HG02943 (cell line): ENCODE measurements around the gene PYY.
"Not testable (repeated sequence)": the region's sequence is repeated elsewhere in the genome, so short reads cannot be mapped to it uniquely, and the experiment has no call there.

Experiments
- ATAC-seq: cut with Tn5 transposase; IDR thresholded peaks from one replicate; pipeline ENCODE4 v1.9.1; 2021; ENCODE audit warnings: mild to moderate bottlenecking, low read depth, moderate library complexity; ENCODE audit not compliant: unreplicated experiment

PYY gene

DNA sequence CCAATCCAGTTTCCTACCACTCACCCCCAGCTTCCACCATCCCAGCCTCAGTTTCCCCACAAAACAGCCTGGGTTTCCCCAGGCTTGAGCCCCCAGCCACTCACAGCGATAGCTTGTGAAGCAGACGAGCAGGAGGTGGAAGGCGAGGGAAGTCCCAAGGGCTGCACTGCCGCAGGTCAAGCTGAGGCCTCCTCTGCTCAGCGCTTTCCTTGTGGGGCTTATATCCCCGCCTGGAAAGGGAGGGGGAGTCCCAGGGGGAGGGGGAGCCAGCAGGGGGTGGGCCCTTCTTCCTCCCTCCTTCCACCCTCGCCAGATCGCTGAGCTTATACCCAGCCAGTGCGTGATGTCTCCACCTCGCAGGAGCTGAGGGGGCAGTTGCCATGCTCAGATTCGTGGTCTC lies at the start of gene PYY:
Gene PYY (minus strand): TSS at position 195 of the 400 bp plus-strand sequence. CDS start 457 bp downstream, outside the sequence.
- no peak for ATAC-seq

GRCh38 chr17:44002141-44002848 lies 48.6 kb upstream of the PYY start:
- ATAC-seq: no peak

GRCh38 chr17:44001461-44001920 lies 47.8 kb upstream of the PYY start:
- ATAC-seq: no peak

DNA sequence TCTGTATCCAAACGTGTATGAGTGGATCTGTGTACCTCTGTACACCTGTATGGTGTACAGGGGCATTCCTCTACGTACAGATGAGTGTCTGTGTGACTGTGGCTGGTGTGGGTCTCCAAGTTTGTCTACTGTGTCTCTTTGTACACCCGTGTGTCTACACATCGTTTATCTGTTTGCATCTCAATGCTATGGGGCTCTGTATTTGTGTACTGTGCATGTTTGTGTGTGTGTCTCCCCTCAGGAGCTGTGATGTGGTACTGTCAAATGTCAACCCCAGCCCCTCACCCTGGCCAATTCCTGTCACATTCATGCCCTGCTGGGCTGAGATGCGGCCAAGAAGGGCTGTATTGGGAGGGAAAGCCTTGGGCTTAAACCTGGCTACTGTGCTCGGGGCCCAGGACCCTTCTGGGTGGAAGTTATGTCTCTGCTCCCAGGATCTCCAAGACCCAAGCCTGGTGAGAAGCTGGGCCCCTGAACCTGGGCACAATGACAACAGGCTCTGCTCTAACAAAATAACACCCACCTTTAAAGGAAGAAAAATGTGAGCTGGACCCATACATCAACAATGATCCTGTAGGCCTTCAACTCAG lies 47.2 kb upstream of the PYY start:
- ATAC-seq: no peak

- ATAC-seq: no peak
Observed at GRCh38 chr17:44000141-44000860, 46.6 kb upstream of the PYY start.

- no peak for ATAC-seq
Observed at GRCh38 chr17:43999024-43999423, 45.3 kb upstream of the PYY start.

GRCh38 chr17:43998552-43998951 lies 44.8 kb upstream of the PYY start:
- ATAC-seq: no peak

GRCh38 chr17:43997180-43997579 lies 43.4 kb upstream of the PYY start:
- ATAC-seq: not testable (repeated sequence)

DNA sequence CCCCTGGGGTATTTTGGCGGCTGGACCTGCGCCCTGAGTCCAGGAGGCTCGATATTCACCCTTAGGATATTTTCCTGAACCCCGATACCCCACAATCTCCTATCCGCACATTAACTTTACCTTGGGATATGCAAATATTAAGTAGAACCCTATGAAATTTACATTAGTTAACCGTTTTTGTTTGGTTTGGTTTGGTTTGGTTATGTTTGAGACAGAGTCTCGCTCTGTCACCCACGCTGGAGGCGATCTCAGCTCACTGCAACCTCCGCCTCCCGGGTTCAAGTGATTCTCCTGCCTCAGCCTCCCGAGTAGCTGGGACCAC lies 41.4 kb upstream of the PYY start:
- no peak for ATAC-seq

DNA sequence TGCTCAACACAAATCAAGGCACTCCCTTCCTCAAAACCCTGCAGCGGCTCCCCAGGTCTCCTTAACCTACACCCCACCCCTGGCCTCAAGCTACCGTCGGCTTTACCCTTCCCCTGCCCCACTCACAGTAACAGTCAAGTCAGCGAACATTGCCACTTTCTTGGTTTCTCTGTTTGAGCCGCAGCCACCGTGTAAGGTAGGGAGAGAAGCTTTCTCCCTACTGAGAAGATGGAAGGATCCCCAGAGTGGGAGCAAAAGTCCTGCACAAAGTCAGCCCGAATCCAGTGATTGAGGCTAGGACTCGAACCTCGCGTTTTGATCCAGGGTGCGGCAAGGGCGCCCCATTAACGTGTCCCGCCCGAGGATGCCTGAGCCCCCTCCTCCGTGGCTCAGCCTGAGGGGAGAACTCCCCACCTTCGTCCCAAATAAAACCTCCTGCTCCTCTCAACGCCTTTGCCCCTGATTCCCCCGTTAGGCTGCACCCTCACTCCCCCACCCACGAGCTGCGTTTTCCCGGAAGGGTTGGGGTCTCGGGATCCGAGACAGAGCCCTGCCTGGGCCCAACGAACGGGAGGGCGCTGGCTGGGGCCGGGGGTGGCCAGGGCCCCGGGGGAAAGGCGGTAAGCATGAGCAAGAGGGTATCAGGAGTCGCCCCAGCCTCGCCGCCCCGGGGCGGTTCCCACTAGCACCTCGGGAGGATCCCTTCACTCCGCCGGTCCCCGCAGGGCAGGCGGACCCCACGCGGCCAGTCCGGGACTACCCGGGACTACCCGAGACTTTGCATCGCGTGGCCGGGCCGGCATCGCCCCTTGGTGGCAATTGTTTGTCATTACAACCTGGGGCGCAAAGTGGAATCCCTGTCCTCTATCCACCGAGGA lies 40.8 kb upstream of the PYY start:
- ATAC-seq: no peak

GRCh38 chr17:43992641-43993040 lies 38.9 kb upstream of the PYY start:
- no peak for ATAC-seq

- ATAC-seq: no peak
Observed at GRCh38 chr17:43988301-43988700, 34.6 kb upstream of the PYY start.

DNA sequence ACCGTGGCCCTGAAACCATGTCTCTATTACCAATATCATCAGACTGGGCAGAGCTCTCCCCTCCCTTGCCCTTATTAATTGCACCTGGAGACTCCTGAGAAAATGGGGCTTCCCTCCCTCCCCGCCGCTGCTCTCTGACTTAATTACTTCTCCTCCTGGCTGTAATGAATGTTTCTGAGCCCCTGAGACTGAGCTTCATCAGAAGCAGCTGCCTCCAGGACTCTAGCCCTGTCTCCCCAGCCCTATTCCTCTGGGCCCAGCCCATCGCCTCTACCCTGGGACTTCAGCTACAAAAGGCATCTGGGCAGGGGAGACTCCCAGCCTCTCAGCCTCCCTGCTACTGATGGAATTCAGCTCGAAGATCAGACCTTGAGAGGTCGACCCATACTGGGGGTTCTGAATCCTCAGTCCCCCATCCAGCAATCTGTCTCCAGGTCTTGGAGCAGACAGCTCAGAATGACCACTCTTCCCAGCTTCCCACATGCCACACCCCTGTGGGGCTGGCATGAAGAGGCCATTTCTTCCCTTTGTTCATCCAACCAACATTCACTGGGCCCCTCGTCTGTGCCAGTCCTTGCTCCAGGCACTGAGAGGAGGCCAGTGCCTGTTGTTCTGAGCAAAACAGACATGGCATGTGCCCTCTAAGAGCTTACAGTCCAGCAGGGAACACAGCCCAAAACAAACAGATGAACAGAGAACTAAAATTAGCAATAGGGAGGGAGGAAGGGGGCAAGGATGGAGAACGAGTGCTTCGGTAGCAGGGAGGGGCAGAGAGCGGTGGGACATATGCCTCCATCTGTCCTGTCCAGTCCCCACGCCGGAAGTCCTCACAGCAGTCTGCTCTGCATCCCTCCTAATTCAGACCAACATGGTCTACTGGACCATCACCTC lies 33.6 kb upstream of the PYY start:
- no peak for ATAC-seq

DNA sequence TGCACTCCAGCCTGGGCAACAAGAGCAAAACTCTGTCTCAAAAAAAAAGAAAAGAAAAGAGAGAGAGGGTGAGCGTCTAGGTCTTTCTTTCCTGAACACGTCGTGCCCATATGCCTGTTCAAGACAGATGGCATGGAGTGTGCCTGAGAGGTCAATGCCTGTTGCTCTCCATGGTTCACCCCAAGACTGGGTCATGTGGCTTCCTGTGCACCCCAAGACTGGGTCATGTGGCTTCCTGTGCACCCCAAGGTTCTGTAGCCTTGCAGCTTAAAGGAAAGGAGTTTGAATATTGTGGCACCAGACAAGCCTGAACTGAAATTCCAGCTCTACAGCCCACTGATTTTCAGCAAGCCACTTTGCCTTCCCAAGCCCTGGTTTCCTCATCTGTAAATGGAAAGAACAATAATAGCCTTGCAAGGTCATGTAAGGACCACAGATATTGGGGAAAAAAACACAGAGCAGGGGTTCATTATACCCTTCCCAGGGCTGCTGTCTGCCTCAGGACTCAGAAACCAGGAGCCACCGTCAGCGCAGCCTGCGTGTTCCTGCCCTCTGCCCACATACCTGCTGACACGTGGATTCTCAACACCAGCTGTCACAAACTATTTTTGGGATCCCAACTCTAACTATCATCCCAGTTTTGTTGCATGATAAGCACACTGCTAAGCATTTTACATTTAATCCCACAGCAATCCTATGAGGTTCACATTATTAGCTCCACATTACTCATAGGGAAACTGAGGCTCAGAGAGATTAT lies 32.7 kb upstream of the PYY start:
- no peak for ATAC-seq

DNA sequence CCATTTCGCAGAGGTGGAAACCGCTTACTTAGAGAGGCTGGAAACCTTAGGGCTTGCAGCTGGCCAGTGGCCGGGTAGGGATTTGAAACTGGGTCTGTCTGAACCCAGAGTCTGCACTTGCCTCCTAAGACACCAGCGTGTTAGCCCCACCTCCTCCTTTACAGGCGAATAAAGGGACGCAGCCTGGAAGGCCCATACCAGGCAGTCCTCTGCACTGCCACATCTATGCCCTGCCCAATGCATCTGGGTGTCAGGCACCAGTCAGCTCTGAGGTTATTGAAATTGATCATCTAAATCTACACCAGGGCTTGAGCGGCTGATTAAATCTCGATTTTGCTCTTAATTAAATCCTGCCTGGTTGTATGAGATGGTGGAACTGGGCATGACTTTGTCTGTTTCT lies 30.8 kb upstream of the PYY start:
- ATAC-seq: no peak

- ATAC-seq: no peak
Observed at GRCh38 chr17:43983515-43984411, 30.0 kb upstream of the PYY start.

GRCh38 chr17:43983196-43983514 lies 29.4 kb upstream of the PYY start:
- no peak for ATAC-seq

DNA sequence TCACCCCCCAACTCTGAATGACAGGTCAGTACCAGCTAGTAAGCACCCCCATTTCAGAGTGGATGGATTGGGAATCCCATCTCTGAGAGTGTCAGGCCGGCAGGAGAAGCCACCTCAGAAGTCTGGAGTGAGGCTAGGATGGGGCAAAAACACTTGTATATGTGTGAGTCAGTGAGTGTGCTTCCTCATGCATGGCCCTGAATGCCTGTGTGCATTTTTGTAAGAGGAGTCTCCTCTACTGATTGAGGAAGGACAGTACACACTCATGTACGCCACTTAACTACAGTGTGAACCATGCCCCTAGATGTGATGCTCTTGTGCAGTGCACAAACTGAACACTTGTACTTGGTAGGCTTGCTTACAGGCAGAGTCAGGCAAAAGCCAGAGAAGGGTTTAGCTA lies 28.4 kb upstream of the PYY start:
- ATAC-seq: no peak
